GM19193 (cell line): ENCODE data around the gene TEDC1.

ENCODE experiments used
- POLR2A ChIP-seq: IDR thresholded peaks from 4 replicates; pipeline ENCODE4 v1.6.1; 2011; ENCODE audit not compliant: insufficient read depth, insufficient read length; ENCODE audit errors: extremely low read depth

TEDC1 gene

GRCh38 chr14:105537580-105538474 is 46.8 kb downstream of the TEDC1 start:
- no peak for TF ChIP-seq POLR2A

- no peak for TF ChIP-seq POLR2A
These were observed 47.5 kb downstream of the TEDC1 start for GRCh38 chr14:105538481-105539049.

GRCh38 chr14:105540811-105541210 is 49.8 kb downstream of the TEDC1 start:
- no peak for TF ChIP-seq POLR2A

GRCh38 chr14:105541218-105541875 is 50.3 kb downstream of the TEDC1 start:
- no peak for TF ChIP-seq POLR2A

- TF ChIP-seq POLR2A, result no peak
These were observed 56.7 kb downstream of the TEDC1 start for GRCh38 chr14:105547741-105548169.
